Activated naive CD4-positive, alpha-beta T cell (primary cell): ENCODE results near the gene HAUS5.

ENCODE experiments used
- DNase-seq, 4 experiments: peaks; one replicate each; lab custom pipeline; 2025; lab: John Stamatoyannopoulos, UW

The HAUS5 gene

DNA sequence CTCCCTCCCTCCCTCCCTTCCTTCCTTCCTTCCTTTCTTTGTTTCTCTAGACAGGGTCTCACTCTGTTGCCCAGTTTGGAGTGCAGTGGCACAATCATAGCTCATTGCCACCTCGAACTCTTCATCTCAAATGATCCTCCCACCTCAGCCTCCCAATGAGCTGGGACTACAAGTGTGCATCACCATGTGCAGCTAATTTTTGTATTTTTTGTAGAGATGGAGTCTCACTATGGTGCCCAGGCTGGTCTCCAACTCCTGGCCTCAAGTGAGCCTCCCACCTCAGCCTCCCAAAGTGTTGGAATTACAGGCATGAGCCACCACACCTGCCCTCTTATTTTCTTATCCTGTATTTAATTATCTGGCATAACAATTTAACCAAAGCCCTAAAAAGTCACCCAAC is 58.2 kb downstream of the HAUS5 start:
- DNase-seq, result no peak

DNA sequence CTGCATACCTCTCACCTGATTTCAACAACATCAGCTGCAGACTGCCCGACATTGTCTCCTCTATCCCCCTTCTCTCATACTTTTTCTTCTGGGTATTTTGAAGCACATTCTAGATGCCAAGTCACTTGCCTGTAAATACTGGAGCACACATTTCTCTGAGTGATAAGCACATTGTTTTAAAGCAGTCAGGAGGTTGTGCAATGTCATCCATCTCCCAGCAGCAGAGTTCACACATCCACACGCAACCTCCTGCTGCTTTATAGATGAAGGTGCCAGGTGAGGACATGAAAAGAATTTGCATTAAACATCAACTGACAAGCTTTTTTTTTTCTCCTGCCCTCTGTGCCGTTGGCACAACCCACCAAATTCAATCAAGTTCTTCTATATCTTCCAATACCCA is 59.3 kb downstream of the HAUS5 start:
- no peak for DNase-seq

DNA sequence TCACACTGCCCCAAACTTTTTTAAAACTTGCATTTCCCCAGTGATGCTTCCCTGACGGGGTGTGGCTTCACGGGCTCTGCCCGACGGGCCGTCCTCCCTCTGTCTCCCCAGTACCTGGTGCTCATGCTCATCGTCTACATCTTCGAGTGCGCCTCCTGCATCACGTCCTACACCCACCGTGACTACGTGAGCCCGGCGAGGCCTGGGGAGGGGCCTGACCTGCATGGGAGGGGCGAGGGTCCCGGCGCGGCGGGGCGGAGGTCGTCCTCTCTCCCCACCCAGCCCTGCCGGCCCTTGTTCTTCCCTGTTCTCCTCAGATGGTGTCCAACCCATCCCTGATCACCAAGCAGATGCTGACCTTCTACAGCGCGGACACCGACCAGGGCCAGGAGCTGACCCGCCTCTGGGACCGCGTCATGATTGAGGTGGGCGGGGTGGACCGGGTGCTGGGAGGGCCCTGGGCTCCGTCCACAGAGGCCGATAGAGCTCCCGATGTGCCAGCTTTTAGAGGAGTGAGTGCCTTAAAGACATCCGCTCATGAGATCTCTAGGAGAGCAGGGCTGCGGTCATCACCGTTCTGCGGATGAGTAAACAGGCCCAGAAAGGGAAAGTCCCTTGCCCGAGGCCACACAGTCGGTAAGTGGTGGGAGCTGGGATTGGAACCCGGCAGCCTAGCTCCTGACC is 60.7 kb downstream of the HAUS5 start:
- DNase-seq, result no peak
